ENCODE data around the gene ZPR1.
"Not testable (repeated sequence)": the region's sequence is repeated elsewhere in the genome, so short reads cannot be mapped to it uniquely, and the experiment has no call there.

Gene ZPR1, protein sequence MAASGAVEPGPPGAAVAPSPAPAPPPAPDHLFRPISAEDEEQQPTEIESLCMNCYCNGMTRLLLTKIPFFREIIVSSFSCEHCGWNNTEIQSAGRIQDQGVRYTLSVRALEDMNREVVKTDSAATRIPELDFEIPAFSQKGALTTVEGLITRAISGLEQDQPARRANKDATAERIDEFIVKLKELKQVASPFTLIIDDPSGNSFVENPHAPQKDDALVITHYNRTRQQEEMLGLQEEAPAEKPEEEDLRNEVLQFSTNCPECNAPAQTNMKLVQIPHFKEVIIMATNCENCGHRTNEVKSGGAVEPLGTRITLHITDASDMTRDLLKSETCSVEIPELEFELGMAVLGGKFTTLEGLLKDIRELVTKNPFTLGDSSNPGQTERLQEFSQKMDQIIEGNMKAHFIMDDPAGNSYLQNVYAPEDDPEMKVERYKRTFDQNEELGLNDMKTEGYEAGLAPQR

DNA sequence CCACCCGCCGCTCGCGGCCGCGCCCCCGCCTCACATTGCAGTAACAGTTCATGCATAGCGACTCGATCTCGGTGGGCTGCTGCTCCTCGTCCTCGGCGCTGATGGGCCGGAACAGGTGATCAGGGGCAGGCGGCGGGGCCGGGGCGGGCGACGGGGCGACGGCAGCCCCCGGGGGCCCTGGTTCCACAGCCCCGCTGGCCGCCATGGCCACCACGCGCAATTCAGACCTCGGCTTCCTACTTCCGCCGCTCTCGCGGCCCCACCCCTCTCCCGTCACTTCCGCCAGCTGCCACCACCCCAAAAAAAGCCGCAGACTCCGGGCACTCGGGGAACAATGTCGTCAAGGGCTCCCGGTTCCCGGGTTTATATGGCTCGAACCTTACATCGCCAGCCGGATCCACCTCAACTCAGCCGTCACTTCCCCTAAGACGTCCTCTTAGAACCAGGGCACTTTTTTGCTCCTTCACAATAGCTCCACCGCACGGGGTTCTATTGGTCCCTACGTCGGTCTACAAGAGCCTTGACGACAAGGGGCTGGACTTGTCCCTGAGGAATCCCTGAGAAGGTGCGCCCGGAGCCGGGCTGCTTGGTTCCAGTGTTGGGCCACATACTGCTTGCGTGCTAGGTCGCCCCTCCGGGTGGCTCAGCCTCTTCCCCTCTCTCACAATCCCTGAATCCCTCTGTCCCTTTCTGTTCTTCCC is at the start of gene ZPR1:
Gene ZPR1, minus strand, starts transcription at position 238 of the 701 bp plus-strand sequence. Its CDS starts 33 bp downstream, at position 205.
- DNase-seq (ENCODE audit: low read depth): no peak

DNA sequence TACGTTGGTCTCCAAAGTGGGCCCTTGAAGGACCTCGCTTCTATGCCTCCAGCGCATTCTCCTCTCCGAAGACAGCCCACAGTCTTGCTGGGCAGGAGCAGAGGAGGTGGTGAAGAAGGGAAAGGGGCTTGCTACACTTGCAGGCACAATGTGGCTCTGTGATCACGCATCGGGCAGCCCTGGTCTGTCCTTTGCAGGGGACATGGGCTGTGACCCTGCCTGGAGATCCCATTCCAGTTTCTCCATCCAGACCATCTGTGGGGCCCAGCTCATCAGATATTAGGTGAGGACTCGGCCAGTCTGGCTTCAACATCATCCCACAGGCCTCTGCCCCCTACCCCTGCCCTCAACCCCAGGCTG is 48.8 kb upstream of the ZPR1 start:
- no peak for DNase-seq (ENCODE audit: low read depth)

DNA sequence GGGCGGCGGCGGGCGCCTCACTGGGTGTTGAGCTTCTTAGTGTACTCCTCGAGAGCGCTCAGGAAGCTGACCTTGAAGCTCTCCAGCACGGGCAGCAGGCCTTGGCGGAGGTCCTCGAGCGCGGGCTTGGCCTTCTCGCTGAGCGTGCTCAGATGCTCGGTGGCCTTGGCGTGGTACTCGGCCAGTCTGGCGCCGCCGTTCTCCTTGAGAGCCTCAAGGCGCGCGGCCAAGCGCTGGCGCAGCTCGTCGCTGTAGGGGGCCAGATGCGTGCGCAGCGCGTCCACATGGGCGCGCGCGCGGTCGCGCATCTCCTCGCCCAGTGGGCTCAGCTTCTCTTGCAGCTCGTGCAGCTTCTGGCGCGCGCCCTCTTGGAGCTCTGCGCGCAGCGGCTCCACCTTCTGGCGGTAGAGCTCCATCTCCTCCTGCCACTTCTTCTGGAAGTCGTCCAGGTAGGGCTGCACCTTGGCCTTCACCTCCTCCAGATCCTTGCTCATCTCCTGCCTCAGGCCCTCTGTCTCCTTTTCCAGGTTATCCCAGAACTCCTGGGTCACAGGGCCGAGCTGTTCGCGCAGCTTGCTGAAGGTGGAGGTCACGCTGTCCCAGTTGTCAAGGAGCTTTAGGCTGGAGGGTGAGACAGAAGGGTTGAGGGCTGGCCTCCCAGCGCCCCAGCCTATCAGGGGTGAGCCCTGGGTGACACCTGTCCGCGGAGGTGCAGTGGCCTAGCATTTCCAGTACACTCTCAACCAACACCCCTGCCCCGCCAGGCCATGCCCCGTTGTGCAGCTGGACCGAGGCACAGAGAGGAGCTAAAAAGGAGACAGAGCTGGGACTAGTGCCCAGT is 48.2 kb upstream of the ZPR1 start:
- DNase-seq (ENCODE audit: low read depth): peak; percentile 80

DNA sequence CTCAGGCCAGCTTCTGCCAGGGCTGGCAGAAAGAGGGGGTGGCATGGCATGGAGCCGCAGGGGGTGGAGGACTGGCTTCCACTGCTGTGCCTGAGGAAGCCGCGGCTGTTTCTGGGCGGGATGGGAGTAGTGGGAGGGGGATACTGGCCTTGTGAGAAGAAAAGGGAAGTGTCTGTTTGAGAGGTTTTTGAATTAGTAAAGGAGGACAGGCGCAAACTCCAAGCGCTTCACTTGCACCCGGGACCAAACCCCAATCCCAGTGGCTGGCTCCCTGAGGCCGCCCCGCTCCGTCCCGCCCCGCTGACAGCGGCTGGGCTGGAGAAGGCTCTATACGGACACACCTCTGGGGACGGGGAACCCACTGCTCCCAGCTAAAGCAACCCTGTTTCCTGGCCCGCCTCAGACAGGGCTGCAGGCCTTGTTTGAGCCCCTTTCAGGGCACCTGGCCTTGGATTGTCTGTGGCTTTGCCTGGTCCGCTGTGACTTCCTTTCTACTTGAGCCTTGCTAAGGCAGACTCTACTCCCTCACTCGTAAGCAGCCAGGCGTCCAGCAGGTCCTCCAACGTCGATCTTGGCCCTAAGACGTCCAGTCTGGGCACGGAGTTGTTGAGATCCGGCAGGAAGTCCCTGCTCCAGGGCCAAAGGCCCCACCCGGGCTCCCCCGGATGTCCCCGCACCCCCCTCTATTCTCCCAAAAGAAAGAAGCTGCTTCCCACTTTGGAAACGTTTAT is 47.4 kb upstream of the ZPR1 start:
- DNase-seq (ENCODE audit: low read depth): no peak

DNA sequence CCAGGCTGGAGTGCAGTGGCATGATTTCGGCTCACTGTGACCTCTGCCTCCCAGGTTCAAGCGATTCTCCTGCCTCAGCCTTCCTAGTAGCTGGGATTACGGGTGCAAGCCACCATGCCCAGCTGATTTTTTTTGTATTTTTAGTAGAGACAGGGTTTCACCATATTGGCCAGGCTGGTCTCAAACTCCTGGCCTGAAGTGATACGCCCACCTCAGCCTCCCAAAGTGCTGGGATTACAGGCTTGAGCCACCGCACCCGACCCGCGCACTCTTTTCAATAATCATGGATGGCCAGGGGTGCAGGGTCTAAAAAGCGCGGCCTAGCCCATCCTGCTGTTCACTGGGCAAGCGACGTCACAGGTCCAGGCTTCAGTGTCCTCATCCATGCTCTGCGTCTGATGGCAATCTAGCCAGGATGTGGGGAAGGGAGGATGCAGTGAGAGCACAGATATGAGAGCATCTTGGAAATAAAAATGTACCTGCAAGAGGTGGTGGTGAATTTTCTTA is 46.8 kb upstream of the ZPR1 start:
- not testable (repeated sequence) for DNase-seq (ENCODE audit: low read depth)

DNA sequence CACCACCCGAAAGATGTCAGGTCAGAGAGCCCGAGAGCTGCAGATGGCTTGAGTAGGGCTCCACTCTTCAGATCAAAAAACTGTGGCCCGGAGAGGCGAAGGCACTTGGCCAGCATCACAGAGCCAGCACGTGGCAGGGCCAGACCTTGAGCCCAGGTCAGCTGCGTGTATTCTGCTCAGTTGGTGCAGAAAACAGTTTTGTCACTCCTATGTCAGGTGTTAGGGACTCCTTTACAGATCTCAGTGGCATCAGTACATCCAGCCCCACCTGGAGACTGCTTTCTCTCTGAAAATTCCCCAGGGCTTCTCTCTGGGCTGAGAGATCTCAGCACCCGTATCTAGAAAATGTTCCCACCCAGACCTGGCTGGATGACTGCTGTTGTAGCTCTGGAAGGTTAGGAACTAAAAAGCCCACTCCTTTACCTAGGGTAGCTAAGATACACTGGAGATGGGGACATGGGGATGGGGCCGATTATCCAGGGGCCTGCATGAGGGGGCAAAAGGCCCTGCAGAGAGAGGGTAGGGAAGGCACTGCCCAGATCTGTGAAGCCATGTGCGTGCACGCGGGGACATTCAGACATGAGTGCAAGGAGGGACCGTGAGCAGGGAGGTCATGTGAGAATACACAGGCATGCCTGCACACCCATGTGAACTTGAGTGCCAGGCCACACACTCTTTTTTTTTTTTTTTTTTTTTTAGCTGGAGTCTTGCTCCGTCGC is 46.2 kb upstream of the ZPR1 start:
- no peak for DNase-seq (ENCODE audit: low read depth)

DNA sequence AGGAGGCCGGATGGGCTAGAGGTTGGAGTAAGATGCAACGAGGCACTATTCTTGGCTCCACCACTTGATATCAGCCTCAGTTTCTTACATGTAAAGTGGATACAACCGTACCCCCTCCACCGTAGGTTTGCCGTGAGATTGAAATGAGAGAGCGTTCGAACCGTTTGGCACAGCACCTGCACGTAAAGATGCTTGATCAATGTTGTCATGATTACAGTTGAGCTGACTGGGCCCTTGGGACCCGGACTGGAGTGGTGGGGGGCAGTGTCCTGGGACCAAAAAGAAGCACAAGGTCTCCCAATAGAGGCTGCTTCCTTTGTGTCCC is 45.6 kb upstream of the ZPR1 start:
- DNase-seq (ENCODE audit: low read depth): no peak

DNA sequence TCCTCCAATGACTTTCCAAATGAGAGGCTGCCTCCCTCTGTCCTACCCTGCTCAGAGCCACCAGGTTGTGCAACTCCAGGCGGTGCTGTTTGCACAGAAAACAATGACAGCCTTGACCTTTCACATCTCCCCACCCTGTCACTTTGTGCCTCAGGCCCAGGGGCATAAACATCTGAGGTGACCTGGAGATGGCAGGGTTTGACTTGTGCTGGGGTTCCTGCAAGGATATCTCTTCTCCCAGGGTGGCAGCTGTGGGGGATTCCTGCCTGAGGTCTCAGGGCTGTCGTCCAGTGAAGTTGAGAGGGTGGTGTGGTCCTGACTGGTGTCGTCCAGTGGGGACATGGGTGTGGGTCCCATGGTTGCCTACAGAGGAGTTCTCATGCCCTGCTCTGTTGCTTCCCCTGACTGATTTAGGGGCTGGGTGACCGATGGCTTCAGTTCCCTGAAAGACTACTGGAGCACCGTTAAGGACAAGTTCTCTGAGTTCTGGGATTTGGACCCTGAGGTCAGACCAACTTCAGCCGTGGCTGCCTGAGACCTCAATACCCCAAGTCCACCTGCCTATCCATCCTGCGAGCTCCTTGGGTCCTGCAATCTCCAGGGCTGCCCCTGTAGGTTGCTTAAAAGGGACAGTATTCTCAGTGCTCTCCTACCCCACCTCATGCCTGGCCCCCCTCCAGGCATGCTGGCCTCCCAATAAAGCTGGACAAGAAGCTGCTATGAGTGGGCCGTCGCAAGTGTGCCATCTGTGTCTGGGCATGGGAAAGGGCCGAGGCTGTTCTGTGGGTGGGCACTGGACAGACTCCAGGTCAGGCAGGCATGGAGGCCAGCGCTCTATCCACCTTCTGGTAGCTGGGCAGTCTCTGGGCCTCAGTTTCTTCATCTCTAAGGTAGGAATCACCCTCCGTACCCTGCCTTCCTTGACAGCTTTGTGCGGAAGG is 44.8 kb upstream of the ZPR1 start:
- no peak for DNase-seq (ENCODE audit: low read depth)

DNA sequence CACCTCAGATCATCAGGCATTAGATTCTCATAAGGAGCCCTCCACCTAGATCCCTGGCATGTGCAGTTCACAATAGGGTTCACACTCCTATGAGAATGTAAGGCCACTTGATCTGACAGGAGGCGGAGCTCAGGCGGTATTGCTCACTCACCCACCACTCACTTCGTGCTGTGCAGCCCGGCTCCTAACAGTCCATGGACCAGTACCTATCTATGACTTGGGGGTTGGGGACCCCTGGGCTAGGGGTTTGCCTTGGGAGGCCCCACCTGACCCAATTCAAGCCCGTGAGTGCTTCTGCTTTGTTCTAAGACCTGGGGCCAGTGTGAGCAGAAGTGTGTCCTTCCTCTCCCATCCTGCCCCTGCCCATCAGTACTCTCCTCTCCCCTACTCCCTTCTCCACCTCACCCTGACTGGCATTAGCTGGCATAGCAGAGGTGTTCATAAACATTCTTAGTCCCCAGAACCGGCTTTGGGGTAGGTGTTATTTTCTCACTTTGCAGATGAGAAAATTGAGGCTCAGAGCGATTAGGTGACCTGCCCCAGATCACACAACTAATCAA is 44.0 kb upstream of the ZPR1 start:
- no peak for DNase-seq (ENCODE audit: low read depth)

DNA sequence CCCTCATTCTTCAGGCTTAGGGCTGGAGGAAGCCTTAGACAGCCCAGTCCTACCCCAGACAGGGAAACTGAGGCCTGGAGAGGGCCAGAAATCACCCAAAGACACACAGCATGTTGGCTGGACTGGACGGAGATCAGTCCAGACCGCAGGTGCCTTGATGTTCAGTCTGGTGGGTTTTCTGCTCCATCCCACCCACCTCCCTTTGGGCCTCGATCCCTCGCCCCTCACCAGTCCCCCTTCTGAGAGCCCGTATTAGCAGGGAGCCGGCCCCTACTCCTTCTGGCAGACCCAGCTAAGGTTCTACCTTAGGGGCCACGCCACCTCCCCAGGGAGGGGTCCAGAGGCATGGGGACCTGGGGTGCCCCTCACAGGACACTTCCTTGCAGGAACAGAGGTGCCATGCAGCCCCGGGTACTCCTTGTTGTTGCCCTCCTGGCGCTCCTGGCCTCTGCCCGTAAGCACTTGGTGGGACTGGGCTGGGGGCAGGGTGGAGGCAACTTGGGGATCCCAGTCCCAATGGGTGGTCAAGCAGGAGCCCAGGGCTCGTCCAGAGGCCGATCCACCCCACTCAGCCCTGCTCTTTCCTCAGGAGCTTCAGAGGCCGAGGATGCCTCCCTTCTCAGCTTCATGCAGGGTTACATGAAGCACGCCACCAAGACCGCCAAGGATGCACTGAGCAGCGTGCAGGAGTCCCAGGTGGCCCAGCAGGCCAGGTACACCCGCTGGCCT is 42.5 kb upstream of the ZPR1 start:
- no peak for DNase-seq (ENCODE audit: low read depth)

DNA sequence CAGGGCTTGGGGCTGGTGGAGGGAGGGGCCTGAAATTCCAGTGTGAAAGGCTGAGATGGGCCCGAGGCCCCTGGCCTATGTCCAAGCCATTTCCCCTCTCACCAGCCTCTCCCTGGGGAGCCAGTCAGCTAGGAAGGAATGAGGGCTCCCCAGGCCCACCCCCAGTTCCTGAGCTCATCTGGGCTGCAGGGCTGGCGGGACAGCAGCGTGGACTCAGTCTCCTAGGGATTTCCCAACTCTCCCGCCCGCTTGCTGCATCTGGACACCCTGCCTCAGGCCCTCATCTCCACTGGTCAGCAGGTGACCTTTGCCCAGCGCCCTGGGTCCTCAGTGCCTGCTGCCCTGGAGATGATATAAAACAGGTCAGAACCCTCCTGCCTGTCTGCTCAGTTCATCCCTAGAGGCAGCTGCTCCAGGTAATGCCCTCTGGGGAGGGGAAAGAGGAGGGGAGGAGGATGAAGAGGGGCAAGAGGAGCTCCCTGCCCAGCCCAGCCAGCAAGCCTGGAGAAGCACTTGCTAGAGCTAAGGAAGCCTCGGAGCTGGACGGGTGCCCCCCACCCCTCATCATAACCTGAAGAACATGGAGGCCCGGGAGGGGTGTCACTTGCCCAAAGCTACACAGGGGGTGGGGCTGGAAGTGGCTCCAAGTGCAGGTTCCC is 41.8 kb upstream of the ZPR1 start, which contains the start of gene APOC3:
Gene APOC3, plus strand, starts transcription at position 383 of the 659 bp plus-strand sequence. CDS start 676 bp downstream, outside the sequence.
- DNase-seq (ENCODE audit: low read depth): no peak

DNA sequence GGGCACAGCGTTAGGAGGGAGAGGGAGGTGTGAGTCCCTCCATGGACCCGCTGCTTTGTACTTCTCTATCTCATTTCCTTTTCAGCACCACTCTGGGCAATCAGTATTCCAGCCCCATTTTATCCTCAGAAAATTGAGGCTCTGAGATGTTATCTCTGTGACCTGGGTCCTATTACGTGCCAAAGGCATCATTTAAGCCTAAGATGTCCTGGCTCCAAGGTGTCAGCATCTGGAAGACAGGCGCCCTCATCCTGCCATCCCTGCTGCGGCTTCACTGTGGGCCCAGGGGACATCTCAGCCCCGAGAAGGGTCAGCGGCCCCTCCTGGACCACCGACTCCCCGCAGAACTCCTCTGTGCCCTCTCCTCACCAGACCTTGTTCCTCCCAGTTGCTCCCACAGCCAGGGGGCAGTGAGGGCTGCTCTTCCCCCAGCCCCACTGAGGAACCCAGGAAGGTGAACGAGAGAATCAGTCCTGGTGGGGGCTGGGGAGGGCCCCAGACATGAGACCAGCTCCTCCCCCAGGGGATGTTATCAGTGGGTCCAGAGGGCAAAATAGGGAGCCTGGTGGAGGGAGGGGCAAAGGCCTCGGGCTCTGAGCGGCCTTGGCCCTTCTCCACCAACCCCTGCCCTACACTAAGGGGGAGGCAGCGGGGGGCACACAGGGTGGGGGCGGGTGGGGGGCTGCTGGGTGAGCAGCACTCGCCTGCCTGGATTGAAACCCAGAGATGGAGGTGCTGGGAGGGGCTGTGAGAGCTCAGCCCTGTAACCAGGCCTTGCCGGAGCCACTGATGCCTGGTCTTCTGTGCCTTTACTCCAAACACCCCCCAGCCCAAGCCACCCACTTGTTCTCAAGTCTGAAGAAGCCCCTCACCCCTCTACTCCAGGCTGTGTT is 41.1 kb upstream of the ZPR1 start:
- no peak for DNase-seq (ENCODE audit: low read depth)

DNA sequence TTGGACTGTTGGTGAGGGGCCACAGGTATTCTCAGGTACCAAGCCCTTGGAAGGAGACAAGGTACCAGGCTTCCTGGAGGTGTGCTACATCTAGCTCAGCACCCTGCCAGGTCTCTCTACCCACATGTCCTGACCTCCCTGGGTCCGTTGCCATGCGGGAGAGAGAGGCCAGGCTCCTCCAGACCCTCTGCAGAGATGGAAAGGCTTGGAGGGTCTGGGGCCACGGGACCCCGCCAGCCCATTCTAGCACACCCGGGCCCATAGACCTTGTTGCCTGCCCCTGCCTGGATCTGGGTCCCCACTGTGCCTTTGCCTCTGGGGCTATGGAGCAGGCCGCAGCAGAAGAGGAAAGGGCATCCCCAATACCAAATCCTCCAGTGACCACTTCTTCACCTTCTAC is 39.6 kb upstream of the ZPR1 start:
- no peak for DNase-seq (ENCODE audit: low read depth)

DNA sequence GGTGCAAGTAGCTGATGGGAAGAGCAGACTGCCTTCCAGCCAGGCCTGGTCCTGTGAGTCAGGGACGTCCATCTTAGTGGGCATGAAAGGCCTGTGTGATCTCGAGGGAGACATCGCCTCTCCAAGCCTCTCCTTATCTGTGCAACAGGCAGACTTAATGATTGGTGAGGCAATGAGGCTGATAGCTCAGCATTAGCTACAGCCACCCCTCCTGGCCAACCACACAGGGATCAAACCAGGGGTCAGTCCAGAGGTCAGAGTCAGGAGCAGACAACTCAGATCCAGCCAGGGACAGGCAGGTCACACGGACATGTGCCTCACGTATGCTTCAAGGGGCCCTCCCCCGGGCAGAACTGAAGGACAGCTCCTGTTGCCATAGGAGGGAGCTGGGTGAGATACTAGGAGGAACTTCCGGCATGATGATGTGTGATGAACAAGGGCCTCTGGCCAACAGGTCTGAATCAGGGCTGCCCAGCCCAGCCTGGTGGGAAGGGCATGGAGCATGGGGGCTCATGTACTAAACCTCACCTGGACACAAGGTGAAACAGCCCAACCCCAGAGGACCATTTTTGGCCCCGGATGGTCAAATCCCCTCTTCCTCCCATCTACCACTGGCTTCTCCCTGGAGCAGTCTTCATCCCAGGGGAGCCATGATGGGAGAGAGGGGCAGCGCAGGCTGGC is 39.1 kb upstream of the ZPR1 start:
- DNase-seq (ENCODE audit: low read depth): no peak

DNA sequence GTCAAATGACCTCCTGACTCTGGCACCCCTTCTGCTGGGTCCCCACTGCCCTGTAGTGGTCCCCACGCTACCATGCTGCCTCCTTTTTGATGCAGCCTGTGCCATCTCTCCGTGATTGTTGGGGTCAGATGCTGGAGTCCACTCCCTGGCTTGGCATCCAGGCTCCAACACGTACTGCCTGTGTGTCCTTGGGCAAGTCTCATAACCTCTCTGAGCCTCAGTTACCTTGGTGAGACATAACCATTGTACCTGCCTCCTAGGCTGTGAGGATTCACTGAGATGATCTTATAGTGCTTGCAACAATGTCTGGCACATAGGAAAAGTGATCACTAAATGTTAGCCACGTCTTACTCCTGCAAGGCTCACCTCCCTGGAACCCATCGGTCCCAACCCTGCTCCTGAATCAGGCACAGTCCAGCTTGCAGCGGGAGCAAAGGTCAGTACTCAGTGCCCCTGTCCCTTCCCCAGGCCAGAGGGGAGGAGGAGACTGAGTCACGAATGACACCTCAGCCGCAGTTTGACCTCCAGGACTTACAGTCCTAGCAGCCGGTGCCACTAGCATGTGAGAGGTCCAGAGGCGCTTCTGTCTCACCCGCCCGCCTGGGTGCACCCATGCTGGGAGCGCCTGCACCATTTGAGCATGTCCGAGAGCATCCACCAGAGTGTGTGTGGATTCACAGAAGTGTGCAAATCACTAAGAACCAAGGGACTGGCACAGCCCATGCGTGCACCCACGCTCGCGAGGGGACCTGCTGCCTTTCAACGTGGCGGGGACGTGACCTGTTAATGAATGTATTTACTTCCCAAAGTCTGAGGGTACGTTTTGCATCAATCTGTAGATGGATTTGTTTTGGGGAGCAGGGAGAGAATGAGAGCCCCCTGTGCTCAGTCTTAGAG is 38.3 kb upstream of the ZPR1 start:
- DNase-seq (ENCODE audit: low read depth): no peak

DNA sequence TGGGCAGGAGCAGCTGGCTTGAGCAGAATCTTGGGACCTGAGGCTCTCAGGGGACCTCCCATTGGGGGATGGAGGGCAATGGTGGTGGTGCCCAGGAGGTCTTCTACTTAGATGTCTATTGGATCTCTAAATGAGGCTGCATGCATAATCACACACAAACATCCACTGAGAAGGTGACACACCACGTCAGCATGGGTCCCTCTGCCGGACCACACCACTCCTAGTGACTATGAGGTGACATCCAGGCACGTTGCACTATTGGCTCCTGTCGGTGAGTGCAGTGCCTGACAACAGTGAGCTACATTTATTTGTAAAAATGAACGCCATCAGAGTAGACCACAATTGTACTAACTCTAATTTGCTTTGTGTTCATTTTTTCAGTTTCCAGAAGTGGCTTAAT is 37.6 kb upstream of the ZPR1 start:
- no peak for DNase-seq (ENCODE audit: low read depth)

Measured in stromal cell of bone marrow (primary cell).